ENCODE data around the gene IRF2BP1.

The IRF2BP1 gene

DNA sequence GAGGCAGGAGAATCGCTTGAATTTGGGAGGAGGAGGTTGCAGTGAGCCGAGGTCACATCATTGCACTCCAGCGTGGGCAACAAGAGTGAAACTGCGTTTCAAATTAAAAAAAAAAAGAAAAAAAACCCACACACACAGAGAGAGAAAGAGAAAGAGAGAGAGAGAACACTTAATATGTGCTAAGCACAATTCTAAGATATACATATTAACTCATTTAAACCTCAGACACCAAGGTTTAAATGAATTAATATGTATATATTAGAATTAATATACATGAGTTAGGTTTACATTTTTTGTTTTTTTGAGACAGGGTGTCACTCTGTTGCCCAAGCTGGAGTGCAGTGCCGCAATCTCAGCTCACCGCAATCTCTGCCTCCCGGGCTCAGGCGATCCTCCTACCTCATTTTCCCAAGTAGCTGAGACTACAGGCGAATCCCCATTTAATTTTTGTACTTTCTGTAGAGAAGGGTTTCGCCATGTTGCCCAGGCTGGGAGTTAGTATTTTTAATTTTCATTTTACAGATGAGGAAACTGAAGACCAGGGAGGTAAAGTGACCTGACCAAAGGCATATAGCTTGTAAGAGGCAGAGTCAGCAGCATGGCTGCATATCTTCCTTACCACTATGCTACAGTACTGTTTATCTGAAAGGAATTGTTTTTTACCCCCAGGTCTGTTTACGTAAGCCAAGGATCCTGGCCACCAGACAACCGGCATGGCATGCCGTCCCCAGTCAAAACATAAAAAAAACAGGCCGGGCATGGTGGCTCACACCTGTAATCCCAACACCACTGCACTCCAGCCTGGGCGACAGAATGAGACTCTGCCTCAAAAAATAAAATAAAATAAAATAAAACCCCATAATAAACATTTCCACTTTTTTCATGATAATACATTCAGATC, 25.3 kb downstream of the IRF2BP1 start:
- no peak for DNase-seq

DNA sequence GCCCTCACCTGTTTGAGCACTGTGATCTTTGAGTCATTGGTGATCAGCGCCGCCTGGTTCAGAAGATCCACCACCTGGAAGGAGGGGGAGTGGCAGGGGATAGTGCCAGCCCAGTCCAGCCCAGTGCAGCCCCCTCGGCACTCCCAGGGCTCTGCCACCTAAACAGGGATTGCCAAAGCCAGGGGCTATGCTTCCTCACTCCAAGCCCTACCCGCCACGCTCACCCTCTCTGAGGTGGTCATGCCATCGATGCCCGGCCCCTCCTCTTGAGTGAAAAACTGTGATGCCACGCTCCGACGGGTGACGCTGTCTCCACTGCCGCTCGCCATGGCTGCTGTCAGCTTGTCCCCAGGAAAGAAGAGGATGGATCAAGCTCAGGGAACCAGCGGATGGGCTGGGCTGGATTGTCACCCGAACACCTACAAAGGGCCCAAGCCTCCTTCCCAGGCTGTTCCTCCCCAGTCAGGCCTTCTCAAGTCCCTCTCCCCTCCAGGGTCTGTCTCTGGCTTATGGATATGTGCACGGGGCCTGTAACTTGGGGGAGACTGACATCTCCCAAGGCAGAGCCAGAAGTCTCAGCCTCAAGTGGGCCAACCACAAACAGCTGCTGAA, 31.7 kb downstream of the IRF2BP1 start:
- DNase-seq: no peak

DNA sequence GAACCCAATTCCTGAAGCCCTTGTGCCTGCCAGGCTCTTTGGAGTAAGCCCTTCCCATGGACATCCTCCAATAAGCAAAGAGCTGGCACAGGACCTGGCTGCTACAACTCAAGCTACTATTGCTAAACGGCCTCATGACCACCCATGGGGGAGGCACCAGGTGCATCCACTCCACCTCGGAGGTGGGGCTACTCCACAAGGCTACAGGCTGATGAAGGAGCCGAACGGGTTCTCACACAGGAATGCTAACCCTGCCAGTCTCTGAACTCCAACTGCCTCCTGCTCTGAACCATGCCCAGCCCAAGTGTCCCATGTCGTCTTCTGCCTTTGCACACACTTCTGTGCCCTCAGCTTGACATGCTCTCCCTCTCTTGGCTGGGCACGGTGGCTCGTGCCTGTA, 33.0 kb downstream of the IRF2BP1 start:
- no peak for DNase-seq

DNA sequence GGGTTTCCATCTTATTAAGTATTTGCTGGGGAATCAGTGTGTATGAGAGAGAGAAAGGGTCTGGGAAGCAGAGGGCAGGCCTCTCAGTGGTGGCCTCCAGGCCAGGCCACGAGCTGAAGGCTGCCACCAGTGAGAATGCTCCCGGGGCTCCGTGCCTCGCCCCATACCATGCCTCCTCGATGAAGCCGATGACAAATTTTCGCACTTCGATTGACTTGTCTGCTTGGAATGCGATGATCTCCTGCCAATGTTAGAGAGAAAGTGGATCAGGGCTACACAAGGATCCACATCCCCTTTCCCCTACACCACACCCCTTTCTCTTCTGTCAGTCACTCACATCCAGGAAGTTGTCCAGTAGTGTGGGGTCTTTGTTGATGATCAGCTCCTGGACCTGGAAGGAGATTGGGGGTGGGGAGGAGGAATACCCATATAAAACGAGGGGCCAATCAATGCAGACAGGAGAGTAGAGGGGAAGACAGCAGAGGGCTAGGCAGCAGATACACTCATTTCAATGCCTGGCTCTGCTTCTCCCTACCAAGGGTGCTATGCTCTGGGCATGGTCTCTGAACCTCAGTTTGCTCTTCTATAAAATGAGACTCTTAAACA, 33.7 kb downstream of the IRF2BP1 start:
- DNase-seq: no peak

DNA sequence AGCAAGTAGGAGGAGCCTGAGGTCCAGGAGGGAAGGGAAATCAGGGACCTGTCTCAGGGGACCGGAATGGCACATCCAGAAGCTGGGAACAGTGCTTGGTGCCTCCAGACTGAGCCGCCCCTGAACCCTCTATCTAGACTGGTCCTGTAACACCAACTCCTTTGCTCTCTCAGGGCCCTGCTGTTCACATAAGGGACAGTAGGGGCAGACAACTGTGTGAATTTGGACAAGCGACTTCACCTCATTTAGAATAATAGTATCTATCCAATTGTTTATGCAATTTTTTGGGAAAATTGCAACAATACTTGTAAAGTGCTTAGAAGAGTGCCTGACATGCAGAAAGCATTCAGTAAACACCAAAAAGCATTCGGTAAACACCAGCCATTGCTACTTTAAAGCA, 37.0 kb downstream of the IRF2BP1 start:
- DNase-seq: no peak

DNA sequence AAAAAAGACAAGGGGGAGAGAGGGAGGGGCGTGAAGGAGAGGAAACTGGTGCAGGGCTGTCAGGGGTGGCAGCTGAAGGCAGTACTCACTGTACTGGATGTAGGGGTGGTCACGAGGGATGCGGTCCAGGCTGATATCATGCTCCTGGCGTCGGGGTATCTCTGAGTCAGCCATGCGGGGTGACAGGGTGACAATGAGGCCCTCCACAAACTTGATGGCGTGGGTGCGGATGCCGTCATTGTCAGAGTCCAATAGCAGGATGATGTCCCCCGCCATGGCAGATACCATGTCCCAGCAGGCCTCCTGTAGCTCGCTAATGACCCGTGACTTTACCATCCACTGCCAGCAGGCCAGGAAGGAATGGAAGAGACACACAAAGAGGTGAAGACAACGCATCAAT, 38.3 kb downstream of the IRF2BP1 start:
- no peak for DNase-seq

DNA sequence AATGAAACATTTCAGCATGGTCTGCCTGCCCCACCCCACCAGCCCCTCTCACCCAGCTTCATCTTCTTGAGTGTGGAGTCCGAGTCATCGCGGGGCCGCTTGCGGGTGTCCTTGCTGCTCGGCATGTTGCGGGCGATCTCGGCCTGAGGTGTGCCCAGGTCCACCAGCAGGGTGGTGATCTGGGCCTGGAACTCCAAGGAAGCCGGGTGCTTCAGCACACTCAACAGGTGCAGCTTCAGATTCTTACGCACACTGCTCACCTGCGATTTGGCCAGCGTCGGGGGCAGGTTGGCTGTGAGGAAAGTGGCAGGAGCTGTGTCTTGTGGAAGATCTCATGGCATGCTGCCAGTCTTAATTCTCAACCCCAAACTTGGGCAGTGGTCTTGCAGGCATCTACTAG, 43.7 kb downstream of the IRF2BP1 start:
- DNase-seq: no peak

DNA sequence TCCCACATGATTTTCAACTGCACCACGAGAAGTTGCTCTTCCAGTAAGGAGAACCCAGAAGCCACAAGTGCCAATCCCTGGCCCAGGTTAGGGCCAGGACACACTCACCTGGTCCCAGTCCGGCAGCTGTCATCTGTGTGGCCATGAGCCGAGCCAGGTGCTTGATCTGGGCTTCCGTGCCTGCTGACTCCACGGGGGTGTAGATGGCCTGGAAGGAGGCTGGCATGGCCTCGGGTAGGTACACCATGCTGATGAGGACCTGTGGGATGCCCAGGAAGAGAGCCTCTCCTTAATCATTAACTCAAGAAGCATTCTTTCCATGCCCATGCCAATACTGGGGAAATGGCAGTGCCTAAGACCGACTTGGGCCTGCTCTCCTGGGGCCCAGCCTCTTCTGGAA, 51.0 kb downstream of the IRF2BP1 start:
- DNase-seq: no peak
